NCI-H82 (cell line): ENCODE results near the gene AK5.

Source experiments
- DNase-seq: peaks from one replicate; lab custom pipeline; 2025; lab: John Stamatoyannopoulos, UW

AK5 gene

DNA sequence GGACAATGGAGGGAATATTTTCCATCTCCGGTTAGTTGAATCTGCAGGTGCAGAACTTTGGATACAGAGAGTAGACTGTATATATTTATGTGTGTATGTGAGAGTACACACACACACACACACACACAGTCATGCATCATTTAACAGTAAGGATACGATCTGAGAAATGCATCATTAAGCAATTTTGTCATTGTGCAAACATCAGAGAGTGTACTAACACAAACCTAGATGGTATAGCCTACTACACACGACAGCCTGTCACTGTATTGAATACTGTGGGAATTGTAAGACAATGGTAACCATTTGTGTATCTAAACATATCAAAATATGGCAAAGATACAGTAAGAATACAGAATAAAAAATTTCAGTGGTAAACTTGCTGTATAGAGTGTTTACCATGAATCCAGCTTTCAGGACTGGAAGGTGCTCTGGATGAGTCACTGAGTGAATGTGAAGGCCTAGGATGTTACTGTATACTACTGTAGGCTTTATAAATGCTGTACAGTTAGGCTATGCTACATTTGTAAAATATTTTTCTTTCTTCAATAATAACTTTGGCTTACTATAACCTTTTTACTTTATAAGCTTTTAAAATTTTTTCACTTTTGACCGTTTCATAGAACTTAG lies 262.1 kb downstream of the AK5 start:
- no peak for DNase-seq

DNA sequence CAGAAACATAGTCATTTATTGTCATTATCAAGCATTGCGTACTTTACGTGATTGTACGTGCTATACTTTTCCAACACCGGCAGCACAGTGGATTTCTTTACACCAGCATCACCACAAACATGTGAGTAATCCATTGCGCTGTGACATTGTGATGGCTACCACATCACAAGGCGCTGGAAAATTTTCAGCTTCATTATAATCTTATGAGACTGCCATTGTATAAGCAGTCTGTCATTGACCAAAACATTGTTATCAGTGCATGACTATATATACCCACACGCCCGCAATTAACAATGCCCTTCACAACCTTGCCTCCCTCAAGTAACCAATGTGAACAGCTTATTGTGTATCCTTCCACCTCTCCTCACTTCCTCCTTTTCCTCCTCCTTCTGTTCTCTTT lies 263.0 kb downstream of the AK5 start:
- DNase-seq: no peak

DNA sequence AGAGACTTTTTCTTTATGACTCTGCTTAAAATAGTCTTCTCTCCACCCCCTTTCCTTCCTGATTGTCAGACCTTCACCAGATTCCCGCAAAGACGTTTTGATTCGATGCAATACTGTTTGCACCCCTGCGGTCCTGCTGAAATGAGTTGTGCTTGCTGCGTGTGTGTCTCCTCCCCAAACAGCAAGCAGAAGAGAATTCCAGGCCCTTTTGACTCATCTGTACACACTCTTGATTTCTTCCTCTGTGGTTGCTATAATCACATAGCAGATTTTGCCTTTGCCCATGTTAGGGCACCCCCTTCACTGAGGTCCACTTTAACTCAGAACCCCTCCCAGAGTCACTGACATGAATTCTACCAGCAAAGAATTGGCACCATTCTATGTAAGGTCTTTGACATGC lies 264.2 kb downstream of the AK5 start:
- no peak for DNase-seq

DNA sequence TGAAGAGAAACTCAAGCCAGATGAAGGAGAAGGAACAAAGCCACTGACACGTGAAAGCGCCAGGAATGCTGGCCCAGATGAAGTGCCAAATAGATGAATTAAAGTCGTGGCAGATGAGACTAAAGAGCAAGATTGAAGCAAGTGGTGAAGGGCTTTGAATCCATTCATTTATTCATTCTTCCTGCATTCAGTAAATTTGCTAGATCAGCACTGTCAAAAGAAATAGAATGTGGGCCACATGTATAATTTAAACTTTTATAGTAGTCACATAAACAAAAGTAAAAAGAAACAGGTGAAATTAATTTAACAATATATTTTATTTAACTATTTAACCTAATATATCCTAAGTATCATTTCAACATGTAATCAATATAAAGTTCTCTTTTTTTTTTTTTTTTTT lies 265.1 kb downstream of the AK5 start:
- no peak for DNase-seq

DNA sequence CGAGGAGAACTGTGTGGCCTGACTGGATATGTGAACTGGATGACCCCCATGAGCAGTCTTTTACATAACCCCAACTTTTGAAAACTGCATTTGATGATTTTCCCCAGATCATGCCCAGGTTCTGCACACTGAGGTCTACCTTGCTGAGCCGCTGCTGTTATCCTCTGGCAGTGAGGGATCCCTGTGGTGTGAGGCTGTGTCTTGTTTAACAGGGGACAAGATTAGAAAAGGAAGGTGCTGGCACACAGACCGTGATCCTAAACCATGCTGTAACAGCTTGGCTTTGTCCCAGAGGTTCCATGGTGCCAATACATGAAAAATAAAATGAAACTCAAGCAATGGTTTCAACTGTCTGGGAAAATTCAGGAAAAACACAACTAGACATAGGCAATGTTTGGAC lies 266.5 kb downstream of the AK5 start:
- DNase-seq: no peak

DNA sequence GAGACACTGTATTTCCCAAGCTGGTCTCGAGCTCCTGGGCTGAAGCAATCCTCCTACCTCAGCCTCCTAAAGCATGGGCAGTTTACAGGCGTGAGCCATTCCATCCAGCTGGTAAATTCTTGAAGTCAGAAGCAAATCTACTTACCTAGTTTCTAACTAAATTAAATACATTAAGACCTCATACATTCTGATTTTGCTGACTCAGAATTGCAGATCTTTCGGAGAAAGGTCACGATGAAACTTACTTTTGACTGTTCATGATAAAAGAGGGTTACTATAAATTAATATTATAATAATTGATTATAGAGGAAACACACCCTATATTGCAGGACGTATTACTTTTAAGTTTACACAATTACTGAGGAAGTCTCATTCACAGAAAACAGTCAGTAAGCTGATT lies 268.3 kb downstream of the AK5 start:
- peak; percentile 23 for DNase-seq

DNA sequence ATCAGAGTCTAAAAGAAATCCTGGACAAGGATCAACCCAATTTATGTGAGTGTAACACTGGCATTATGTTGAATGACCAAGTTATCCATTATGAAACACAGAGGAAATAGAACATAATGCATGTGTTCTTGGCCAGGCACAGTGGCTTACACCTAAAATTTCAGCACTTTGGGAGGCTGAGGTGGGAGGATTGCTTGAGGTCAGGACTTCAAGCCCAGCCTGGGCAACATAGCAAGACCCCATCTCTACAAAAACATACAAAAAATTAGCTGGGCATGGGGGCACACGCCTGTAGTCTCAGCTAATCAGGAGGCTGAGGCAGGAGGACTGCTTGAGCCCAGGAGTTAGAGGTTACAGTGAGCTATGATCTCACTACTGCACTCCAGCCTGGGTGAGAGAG lies 270.8 kb downstream of the AK5 start:
- DNase-seq: no peak

DNA sequence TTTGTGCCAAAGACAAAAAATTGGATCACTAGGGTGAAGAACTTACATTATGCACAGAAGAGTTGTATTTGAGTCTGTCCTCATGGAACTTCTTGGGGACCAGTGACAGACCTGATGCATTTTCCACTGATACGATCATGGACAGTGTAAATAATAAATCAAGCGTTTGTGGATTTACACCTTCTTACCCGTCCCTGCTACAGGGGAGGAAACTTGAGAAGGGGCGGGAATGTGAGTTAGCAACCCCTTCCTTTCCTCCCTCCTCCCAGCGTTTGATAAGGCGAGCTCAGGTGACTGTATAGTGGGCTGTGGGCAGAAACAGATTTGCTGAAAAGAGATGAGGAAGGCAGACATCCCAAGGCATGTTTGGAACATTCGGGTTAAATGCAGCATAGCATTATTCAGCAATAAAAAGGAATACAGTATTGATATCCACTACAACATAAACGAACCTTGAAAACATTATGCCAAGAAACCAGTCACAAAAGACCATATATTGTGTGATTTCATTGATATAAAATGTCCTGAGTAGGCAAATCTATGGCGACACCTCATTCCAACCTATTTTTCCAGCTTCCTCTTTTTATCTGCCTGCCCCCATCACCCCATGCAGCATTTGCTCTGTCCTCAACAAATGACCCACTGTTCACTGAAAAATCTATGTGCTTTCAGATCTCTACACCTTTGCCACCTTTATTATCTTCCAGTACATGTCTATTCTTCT lies 271.9 kb downstream of the AK5 start:
- no peak for DNase-seq

DNA sequence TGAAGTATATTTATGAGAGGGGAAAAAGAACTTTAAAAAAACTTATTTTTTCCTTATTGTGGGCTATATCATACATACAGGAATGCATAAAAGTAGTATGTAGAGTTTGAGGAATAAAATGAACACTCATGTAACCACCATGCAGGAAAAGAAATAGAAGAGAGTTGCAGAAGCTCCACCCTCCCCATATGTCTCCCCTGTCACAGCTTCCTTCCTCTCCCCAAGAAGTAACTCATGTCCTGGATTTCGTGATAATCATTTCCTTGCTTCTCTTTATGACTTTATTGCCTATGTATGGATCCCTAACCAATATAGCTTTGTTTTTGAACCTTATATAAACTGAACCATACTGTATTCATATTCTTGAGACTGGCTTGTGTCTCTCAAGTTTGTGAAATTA lies 274.2 kb downstream of the AK5 start:
- no peak for DNase-seq

DNA sequence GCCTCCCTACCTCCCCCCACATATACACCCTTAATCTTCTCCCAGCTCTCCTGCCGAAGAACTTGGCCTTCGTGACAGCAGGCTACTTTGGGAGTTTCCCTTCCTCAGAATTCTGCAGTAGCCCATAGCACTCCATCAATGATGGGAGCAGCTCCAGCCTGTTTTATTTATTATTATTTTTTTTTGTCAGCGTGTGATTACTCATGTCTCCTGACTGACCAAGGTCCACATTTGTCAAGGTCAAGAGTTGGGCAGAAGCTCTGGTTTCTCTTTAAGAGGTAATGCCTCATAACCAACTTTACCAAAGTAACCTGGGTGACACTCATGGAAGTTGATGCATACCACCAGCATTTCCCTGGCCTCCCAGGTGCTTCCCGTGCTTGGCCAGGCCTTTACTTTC lies 275.2 kb downstream of the AK5 start:
- no peak for DNase-seq

DNA sequence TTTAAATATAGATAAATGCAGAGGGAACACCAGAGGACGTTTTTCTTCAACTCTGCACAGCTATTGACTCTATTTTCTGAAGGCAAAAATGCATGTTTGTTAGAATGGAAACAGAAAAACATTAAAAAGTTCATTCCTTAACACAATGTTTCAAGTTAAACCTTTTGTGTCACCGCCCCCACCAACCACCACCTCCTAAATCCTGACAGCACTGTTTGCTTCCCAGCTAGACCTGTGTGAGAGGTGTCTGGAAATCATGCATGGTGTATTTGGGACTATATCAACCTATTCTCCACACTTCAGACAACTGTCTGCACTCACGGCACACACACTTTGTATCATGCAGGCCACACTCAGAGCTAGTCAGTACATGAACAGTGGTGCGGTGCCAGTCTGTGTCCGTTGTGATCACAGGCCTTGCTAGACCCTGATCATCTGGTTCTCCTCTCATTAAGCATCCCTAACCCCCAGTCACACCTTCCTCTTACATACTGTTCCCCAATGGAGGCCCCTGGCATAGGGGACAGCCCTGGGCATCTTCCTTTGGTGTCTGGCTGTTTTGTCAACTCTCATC lies 276.9 kb downstream of the AK5 start:
- no peak for DNase-seq

DNA sequence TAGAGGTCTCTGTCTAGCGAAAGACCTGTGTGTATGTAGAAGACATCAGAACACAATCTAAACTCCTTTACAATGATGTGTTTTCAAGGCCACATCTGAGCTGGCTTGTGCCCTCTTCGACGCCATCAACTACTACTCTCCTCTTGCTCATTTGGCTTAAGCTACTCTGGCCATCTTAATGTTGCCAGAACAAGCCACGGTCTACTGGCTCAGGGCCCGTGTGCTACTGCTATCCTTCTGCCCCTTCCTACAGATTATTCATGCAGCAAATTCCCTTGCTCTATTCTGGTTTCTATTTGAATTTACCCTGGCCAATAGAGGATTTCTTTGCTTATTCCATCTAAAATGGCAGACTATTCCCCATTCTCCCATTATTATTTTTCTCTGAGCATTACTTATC lies 278.9 kb downstream of the AK5 start:
- no peak for DNase-seq

DNA sequence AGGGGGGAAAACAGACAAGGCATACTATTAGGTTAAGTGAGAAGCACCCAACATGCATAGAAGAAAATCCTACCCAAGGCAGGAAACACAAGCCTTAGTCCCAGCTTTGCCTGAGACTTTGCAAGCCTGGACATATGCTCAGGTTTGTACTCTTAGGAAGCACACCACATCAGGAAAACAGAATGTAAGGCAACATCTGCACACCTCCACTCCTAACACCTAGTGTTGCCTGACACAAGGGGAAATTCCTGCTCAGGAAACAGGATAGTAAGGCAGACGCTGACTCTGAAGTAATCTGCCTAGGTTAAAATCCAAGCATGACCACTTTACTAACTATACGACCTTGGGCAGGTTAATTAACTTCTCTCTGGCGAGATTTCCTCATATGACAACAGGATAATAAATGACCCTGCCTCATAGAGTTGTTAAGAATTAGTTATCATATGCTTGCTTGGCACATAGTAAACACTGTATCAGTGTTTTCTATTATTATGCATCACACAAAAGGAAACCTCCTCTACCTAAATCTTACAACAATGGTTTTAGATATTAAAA lies 280.9 kb downstream of the AK5 start:
- DNase-seq: no peak

DNA sequence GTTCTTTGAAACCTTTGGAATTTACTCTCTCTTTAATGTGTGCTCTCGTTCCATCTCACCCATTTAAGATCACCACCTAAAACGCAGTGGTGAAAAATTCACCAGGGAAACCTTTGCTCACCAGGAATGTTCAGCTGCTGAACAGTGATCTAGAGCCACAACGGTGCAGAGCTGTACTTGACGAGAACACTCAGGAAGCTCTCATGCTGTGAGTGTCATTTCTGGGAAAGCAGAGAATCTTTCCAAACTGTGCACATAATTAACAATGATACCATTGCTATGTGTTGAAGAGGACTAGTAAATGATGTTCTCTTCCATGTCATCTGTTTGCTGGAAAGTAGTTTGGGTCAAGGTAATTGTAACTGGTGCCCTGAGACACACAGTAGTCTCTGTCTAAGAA lies 283.5 kb downstream of the AK5 start:
- no peak for DNase-seq

DNA sequence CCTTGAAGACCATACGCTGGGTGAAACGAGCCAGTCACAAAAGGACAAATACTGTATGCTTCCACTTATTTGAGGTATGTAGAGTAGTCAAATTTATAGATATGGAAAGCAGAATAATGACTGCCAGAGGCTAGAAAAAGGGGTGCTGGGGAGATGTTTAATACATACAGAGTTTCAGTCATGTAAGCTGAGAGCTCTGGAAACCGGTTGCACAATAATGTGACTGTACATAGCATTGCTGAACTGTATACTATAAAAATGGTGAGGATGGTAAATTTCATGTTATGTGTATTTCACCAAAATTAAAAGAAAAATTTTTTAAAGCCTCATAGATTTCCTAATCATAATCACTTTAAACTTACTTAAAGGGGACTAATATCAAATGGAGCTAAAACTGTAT lies 289.8 kb downstream of the AK5 start:
- DNase-seq: no peak

DNA sequence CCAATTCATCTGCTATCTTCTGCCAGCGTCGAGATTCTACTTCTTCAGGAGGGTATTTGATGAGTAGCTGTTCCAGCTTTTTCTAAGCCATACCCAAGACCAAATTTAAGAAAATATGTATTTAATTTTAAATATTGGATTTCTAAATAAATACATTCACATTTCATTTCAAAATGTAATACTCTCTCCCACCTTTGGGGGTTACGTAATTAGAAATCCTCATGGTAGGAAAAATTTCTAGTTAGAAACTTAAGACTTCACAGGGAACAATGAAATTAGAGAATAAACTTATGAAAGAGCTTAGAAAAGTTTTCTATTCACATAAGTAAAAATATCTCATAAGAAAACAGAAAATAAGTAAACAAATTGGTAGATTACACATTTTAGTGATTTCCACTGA lies 297.7 kb downstream of the AK5 start:
- no peak for DNase-seq

DNA sequence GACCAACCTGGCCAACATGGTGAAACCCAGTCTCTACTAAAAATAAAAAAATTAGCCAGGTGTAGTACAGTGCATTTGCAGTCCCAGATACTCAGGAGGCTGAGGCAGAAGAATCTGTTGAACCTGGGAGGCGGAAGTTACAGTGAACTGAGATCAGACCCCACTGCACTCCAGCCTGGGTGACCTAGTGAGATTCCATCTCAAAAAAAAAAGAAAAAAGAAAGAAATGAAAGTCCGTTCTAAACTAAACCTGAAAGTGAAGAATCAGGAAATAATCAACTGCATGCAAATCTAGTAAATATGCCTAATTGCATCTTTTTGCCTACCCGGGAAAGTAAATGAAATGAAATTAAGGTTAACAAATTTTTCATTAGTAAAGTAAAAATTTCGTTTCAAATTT lies 301.1 kb downstream of the AK5 start:
- no peak for DNase-seq

DNA sequence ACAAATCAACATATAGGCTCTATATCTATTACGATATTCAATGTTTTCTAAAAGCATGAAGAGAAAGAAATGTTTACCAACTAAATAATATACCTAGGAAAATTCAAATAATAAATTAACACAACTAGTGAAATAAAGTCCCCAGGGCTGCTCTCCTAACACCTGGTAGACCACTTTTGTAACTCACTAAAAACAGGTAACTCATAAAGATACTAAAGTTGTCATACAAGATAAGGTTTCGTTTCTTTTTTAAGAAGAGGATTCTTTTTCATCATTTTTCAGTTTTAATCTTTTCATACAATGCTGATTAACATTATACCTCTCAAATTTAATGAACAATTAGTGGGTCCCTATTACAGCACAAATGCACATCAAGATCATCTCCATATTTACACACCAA lies 301.7 kb downstream of the AK5 start:
- DNase-seq: no peak

DNA sequence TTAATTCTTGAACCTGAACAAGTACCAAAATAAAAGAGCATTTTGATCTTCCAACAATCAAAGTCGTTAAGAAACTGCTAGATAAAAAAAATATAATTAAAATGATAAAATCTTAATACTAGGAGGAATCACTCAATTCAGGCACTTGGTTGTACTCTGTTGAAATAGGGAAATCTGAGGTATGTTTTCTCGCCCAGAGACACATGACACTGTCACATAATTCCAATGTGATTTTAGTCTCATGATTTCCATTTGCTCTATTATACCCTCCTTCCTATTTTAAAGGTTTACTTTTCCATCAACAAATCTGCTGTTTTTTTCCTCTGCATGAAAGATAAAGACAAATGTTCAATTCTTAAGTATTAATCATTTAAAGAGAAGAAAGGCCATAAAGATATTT lies 303.1 kb downstream of the AK5 start:
- DNase-seq: no peak

DNA sequence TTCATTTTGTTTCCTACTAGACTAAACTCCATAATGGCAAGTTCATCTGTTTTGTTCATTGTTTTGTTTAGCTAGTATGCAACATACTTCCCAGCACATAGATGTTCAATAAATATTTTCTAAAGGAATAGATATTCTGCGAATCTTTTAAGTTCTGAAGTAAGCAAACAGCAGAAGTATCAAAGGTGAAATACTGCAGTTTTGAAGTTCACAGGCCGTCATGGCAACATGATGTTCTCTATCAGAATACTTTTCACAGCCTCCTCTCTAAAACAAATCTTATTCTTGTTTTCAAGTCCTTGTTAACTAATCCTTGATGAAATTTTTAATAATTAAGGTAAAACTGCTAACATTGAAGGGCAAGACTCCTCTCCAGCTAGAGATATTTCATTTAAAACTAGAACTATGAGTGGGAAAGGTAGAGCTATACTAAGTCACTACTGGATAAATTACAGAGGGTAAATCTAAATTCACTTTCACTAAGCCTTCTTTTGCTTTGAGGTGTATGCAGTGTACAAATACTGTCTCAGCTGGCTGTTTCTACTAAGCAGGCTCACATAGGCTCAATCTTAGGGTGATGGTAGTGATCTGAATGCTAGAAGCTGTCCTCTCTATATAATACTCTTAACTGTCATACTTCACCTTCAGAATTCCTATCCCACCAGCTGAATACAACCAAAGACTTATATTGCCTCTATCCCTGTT lies 303.9 kb downstream of the AK5 start:
- DNase-seq: no peak

DNA sequence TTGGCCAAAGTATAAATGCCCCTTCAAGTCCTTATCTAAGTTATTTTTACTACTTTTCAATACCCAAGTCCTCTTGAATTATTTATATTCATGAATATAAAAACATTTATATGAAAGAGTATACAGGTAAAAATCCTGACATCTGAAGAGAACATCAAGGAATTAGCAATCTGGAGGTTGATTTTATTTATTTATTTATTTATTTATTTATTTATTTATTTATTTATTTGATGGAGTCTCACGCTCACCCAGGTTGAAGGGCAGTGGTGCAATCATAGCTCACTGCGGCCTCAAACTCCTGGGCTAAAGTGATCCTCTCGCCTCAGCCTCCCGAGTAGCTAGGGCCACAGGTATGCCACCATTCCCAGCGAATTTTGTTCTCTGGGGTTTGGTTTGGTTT lies 307.4 kb downstream of the AK5 start:
- no peak for DNase-seq

DNA sequence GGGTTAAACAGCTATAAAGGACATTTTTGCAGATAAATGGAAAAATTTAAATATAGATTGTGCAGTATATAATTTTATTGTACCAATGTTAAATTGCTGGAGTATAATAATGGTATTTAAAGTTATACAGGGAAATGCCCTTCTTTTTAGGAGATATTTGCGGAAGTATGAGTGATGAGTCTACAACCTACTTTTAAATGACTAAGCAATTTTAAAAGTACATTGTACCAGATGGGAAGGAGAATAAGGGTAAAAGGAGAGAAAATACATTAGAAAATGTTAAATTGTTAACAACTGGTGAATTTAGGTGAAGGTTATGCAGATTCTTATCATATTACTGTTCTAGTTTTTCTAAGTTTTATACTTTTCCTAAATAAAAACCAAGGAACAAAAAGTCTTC lies 308.8 kb downstream of the AK5 start:
- no peak for DNase-seq

DNA sequence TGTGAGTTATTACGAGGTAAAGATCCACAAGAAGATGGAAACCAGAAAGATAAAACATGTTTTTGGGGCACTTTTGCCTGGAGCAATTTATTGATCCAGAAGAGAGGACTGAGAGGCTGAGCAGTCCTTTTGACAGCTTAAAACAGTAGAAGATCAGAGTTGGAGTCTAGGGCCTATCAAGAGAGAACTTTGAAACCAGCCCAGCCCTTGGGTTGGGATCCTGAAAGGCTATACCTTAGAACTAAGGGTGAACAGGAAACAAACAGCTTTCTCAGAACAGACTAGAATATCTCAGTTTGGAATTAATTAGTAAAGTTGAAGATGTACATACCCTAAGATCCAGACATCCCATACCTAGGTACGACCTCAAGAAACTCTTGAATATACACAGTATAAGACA lies 311.1 kb downstream of the AK5 start:
- DNase-seq: no peak
